ENCODE results near the gene KANSL1. TPM values are rescaled to one million over a fixed set of nuclear protein-coding genes. Genes with fewer than 3 reads are reported as not detected.

The KANSL1 gene
- total and polyA plus RNA-seq, 10 of the 15 experiments (the other 5 are each of a cell fraction or from before 2014, with no cell fraction given), result 4.7 to 60.6 (median 28.0) TPM

- H3K4me1 ChIP-seq (ENCODE audit: control insufficient read depth, insufficient read depth, low read length), result peaks cover 15% of the 10 kb centered on the region
- no peak for ATAC-seq
- no peak overlapping the region for H3K27ac ChIP-seq (ENCODE audit: control insufficient read depth, insufficient read depth)
- no peak overlapping the region for H2AFZ ChIP-seq (ENCODE audit: control insufficient read depth, low read depth, low read length)
- no peak overlapping the region for H3K4me2 ChIP-seq (ENCODE audit: control insufficient read depth, insufficient read depth)
- no TSS peak for BruUV-seq (replicated peaks)
- ChIA-PET CTCF (interaction anchor here (1.0 to 1.9 kb wide), 3 partner anchors 10 to 149 kb away, joined by 3 to 8 read pairs (median 3); no protein-coding TSS in a partner anchor), RAD21 (ENCODE audit: unreplicated experiment) (no interaction called here), POLR2A (interaction anchor here (0.7 kb wide), 1 partner anchor 154 kb away, joined by 3 read pairs; no protein-coding TSS in a partner anchor), SMC1A (ENCODE audit: uncharacterized antibody, unreplicated experiment) (interaction anchor here (0.8 to 2.5 kb wide), 3 partner anchors 9 to 175 kb away, joined by 3 to 9 read pairs (median 4); no protein-coding TSS in a partner anchor)
- no peak overlapping the region for H3K4me3 ChIP-seq
- H3K9me3 ChIP-seq (replicated peaks; ENCODE audit: control insufficient read depth, insufficient read depth, low read length), result no peaks in the 10 kb centered on the region
- WGBS (ENCODE audit: insufficient coverage, insufficient replicate concordance, low lambda C conversion rate, missing lambda C conversion rate), result 89% methylated on average over 6 of the region's 6 CpGs
- H3K36me3 ChIP-seq (ENCODE audit: control insufficient read depth in 2 of 2, insufficient read depth in 2 of 2, low read length in 1 of 2), result peaks cover 22 to 61% of the 10 kb centered on the region in 2 experiments
- TF ChIP-seq BACH1 (IDR thresholded peaks at IDR 0.05; ENCODE audit: borderline replicate concordance), result no peak
- TF ChIP-seq HCFC1 (IDR thresholded peaks at IDR 0.05; ENCODE audit: low read length), result no peak
- no peak for TF ChIP-seq IRF4 (IDR thresholded peaks at IDR 0.05; ENCODE audit: low read depth, low read length)
- no peak for TF ChIP-seq CREB1 (IDR thresholded peaks at IDR 0.05; ENCODE audit: low read depth)
- intact Hi-C loops (cut with micrococcal nuclease; ENCODE audit: unreplicated experiment) (no loop called here), in situ Hi-C loops (cut with MboI) (no loop called here)
- DNase-seq (ENCODE audit: low read depth, low spot score), result no peak
- H4K20me1 ChIP-seq (ENCODE audit: control insufficient read depth, insufficient read depth), result no peaks in the 10 kb centered on the region
- H3K79me2 ChIP-seq (ENCODE audit: control insufficient read depth, insufficient read depth, low read length), result no peaks in the 10 kb centered on the region
- H3K9ac ChIP-seq (ENCODE audit: control insufficient read depth, insufficient read depth, low read length), result no peak overlapping the region
- FAIRE-seq, result no peak
- no peaks in the 10 kb centered on the region for H3K27me3 ChIP-seq (replicated peaks in 1 of 2; ENCODE audit: control insufficient read depth in 2 of 2, insufficient read depth in 2 of 2, low read length in 1 of 2)
Observed at GRCh38 chr17:46038414-46038813, 154.8 kb downstream of the KANSL1 start.

GRCh38 chr17:46037722-46038255, 155.4 kb downstream of the KANSL1 start:
- WGBS (ENCODE audit: insufficient coverage, insufficient replicate concordance, low lambda C conversion rate, missing lambda C conversion rate), result 86% methylated on average over 4 of the region's 4 CpGs
- H2AFZ ChIP-seq (ENCODE audit: control insufficient read depth, low read depth, low read length), result no peak overlapping the region
- in situ Hi-C loops (cut with MboI), result no loop called here
- ChIA-PET CTCF (interaction anchor here (1.9 kb wide), 1 partner anchor 149 kb away, joined by 8 read pairs; no protein-coding TSS in a partner anchor), SMC1A (ENCODE audit: uncharacterized antibody, unreplicated experiment) (interaction anchor here (2.5 kb wide), 1 partner anchor 175 kb away, joined by 9 read pairs; no protein-coding TSS in a partner anchor), RAD21 (ENCODE audit: unreplicated experiment) (no interaction called here), POLR2A (no interaction called here)
- H3K36me3 ChIP-seq (ENCODE audit: control insufficient read depth in 2 of 2, insufficient read depth in 2 of 2, low read length in 1 of 2), result peaks cover 27 to 61% of the 10 kb centered on the region in 2 experiments
- TF ChIP-seq IRF3 (IDR thresholded peaks at IDR 0.05) (no peak), IKZF1 (conservative IDR thresholded peaks at IDR 0.05) (no peak), NR2C2 (IDR thresholded peaks at IDR 0.05; ENCODE audit: borderline replicate concordance, control insufficient read depth, insufficient read length, low read depth) (no peak), SIN3A (IDR thresholded peaks at IDR 0.05; ENCODE audit: low read depth, low read length) (no peak), RBBP5 (conservative IDR thresholded peaks at IDR 0.05) (no peak), EGR1 (IDR thresholded peaks at IDR 0.05; ENCODE audit: borderline replicate concordance in 1 of 2, low read depth in 2 of 2, low read length in 2 of 2) (no peak), MYB (IDR thresholded peaks at IDR 0.05; ENCODE audit: borderline replicate concordance, low read depth, low read length) (no peak)
- H3K27me3 ChIP-seq (replicated peaks in 1 of 2; ENCODE audit: control insufficient read depth in 2 of 2, insufficient read depth in 2 of 2, low read length in 1 of 2), result no peaks in the 10 kb centered on the region
- intact Hi-C loops (cut with micrococcal nuclease; ENCODE audit: unreplicated experiment), result no loop called here
- H3K9ac ChIP-seq (ENCODE audit: control insufficient read depth, insufficient read depth, low read length), result no peak overlapping the region
- H3K4me2 ChIP-seq (ENCODE audit: control insufficient read depth, insufficient read depth), result no peak overlapping the region
- no peak for DNase-seq (ENCODE audit: low read depth, low spot score)
- no TSS peak for BruUV-seq (replicated peaks)
- H3K4me1 ChIP-seq (ENCODE audit: control insufficient read depth, insufficient read depth, low read length), result peaks cover 15% of the 10 kb centered on the region
- no peaks in the 10 kb centered on the region for H3K79me2 ChIP-seq (ENCODE audit: control insufficient read depth, insufficient read depth, low read length)
- H4K20me1 ChIP-seq (ENCODE audit: control insufficient read depth, insufficient read depth), result no peaks in the 10 kb centered on the region
- no peak for ATAC-seq
- no peak overlapping the region for H3K27ac ChIP-seq (ENCODE audit: control insufficient read depth, insufficient read depth)
- no peak for FAIRE-seq
- no peak overlapping the region for H3K4me3 ChIP-seq
- no peaks in the 10 kb centered on the region for H3K9me3 ChIP-seq (replicated peaks; ENCODE audit: control insufficient read depth, insufficient read depth, low read length)
